HEK293T (cell line): ENCODE results near the gene PFKFB1.

Source experiments
- ARNT ChIP-seq: fragments of 450-650 bp; IDR thresholded peaks from 2 replicates; pipeline ENCODE4 v1.6.1; 2017; ENCODE audit warnings: mild to moderate bottlenecking
- BHLHE40 ChIP-seq: fragments of 450-650 bp; IDR thresholded peaks from 2 replicates; pipeline ENCODE4 v1.6.1; 2016; ENCODE audit warnings: mild to moderate bottlenecking, moderate library complexity, borderline replicate concordance
- CTBP1 ChIP-seq: fragments of 450-650 bp; IDR thresholded peaks from 2 replicates; pipeline ENCODE4 v1.6.1; 2016; ENCODE audit warnings: borderline replicate concordance
- ELF4 ChIP-seq: fragments of 450-650 bp; IDR thresholded peaks from 2 replicates; pipeline ENCODE4 v1.6.1; 2017; ENCODE audit warnings: antibody characterized with exemption
- FOXA1 ChIP-seq: fragments of 450-650 bp; IDR thresholded peaks from 2 replicates; pipeline ENCODE4 v1.6.1; 2016; ENCODE audit warnings: mild to moderate bottlenecking
- FOXM1 ChIP-seq: fragments of 450-650 bp; IDR thresholded peaks from 2 replicates; pipeline ENCODE4 v1.6.1; 2017; ENCODE audit warnings: mild to moderate bottlenecking, borderline replicate concordance
- LEF1 ChIP-seq: fragments of 450-650 bp; IDR thresholded peaks from 2 replicates; pipeline ENCODE4 v1.6.1; 2017; ENCODE audit warnings: mild to moderate bottlenecking, borderline replicate concordance
- SP1 ChIP-seq: fragments of 450-650 bp; IDR thresholded peaks from 2 replicates; pipeline ENCODE4 v1.6.1; 2017
- SUZ12 ChIP-seq: fragments of 450-650 bp; IDR thresholded peaks from 2 replicates; pipeline ENCODE4 v1.6.1; 2016; ENCODE audit warnings: mild to moderate bottlenecking
- TARDBP ChIP-seq: fragments of 450-650 bp; IDR thresholded peaks from 2 replicates; pipeline ENCODE4 v1.6.1; 2016
- ZNF384 ChIP-seq: fragments of 450-650 bp; IDR thresholded peaks from 2 replicates; pipeline ENCODE4 v1.6.1; 2016
- TF ChIP-seq, protein P1 (sequence below): fragments of 450-650 bp; IDR thresholded peaks from 2 replicates; pipeline ENCODE4 v1.6.1; 2016

DNA sequence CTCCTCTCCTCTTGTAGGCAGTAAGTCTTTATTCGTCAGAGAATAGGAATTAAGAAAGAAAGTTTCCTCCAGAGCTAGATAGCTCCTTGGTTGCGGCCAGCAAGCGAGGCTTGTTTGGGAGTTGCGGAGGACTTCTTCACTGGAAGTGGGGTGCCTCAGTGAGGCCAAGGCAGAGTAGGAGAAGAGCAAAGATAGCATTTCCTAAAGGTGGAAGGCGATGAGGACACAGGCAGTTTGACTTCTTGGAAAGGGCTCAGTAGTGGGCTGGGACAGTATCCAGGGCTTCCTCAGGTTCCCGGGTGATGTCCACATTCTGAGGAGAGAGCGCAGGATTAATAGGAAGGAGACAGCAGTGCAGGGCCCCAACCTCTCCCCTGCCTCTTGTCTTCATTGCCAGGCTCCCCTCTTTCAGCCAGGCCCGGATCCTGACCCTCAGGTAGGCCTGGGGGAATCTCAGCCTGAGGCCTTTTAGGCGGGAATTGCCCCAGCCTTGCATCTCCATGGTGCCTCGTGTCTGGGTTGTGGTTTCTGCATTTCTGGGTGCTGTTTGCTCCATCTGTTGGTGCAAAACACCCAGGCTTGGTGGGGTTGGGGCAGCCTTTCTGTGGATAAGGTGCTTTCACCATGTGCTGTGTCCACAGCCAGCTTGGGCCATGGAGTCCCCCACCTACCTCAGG, 60.7 kb downstream of the PFKFB1 start:
- TF ChIP-seq ELF4 (no peak), CTBP1 (no peak), ARNT (no peak), FOXA1 (no peak), LEF1 (no peak), BHLHE40 (no peak), SUZ12 (no peak), FOXM1 (no peak), ZNF384 (no peak), TARDBP (no peak), SP1 (no peak)
- TF ChIP-seq, protein P1, sequence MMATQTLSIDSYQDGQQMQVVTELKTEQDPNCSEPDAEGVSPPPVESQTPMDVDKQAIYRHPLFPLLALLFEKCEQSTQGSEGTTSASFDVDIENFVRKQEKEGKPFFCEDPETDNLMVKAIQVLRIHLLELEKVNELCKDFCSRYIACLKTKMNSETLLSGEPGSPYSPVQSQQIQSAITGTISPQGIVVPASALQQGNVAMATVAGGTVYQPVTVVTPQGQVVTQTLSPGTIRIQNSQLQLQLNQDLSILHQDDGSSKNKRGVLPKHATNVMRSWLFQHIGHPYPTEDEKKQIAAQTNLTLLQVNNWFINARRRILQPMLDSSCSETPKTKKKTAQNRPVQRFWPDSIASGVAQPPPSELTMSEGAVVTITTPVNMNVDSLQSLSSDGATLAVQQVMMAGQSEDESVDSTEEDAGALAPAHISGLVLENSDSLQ: no peak
